ELR (cell line): ENCODE measurements around the gene CS.
"Not testable (repeated sequence)": the region's sequence is repeated elsewhere in the genome, so short reads cannot be mapped to it uniquely, and the experiment has no call there.

Experiments used
- DNase-seq: peaks from one replicate; pipeline ENCODE4 v3.0.0-alpha.2; 2015; ENCODE audit warnings: low read depth

Gene CS

GRCh38 chr12:56299853-56300643, at the start of gene CS:
Gene CS (minus strand): TSS chr12:56300330. CDS start chr12:56300201, 129 bp downstream.
- DNase-seq = peak; percentile 100

DNA sequence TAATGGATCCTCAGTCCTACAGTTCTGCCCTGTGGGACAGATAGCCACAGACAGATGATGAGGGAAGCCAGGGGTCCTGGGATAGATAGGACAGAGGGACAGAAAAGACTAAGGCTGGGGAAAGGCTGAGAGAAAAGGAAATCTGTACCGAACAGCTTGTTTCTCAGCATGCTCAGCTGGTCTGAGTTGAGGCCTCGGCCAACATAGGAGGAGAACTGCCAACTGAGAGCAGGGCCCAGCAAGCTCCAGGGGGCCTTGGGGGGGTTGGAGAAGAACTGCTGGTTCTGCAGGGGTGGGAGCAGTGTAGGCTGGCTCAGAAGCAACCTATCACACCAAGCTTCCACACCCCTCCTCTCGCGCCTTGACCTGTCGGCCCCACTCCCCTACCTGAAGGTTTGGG, 48.6 kb upstream of the CS start:
- DNase-seq = no peak

DNA sequence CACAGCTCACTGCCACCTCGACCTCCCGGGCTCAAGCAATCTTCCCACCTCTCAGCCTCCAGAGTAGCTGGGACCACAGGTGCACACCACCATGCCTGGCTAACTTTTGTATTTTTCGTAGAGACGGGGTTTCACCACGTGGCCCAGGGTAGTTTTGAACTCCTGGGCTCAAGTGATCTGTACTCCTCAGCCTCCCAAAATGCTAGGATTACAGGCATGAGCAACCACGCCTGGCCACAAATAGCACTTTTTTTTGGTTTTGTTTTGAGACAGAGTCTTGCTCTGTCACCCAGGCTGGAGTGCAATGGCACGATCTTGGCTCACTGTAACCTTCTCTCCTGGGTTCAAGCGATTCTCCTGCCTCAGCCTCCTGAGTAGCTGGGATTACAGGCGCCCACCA, 47.1 kb upstream of the CS start:
- DNase-seq = not testable (repeated sequence)

- DNase-seq = peak; percentile 37
These were observed 46.5 kb upstream of the CS start for GRCh38 chr12:56346675-56347074.

GRCh38 chr12:56342290-56342689, 42.2 kb upstream of the CS start:
- DNase-seq = not testable (repeated sequence)

DNA sequence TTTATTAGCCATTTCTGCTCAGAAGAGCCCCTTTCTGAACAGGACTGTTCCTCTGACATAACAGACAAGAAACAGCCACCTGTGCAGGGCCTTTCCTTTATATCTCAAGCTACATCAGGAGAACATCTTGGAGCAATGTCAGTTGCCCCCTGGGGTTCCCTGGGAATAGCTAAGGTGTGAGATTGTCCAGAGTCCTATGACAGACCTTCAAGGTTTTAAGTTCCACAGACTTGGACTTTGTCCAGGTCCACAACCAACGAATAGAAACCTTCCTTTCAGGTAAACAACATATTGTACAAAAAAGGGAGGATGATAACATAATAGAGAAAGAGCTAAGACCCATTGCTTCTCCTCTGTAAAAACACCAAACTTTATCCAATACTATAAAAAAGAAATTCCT, 41.5 kb upstream of the CS start:
- DNase-seq = no peak

DNA sequence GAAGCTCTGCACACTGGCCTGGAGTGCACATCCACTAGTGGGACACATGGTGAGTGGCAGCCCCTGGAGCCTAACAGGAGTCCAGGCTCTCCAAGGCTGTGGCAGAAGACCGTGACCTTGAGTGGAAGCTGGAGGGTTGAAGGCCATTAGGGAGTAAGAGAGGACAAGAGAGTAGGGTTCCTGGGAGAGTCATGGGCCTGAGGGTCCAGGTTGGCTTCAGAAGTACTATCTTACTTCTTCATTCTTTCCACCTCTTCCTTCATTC, 39.0 kb upstream of the CS start:
- DNase-seq = no peak

GRCh38 chr12:56338308-56339157, 38.4 kb upstream of the CS start, which contains the start of gene IL23A:
Gene IL23A (plus strand): TSS chr12:56338884. CDS start chr12:56339045, 161 bp downstream.
- DNase-seq = peak; percentile 66

GRCh38 chr12:56337753-56338251, 37.7 kb upstream of the CS start:
- DNase-seq = no peak

- no peak for DNase-seq
These were observed 36.4 kb upstream of the CS start for GRCh38 chr12:56336361-56337167.

GRCh38 chr12:56335527-56335926, 35.4 kb upstream of the CS start:
- DNase-seq = not testable (repeated sequence)

GRCh38 chr12:56334490-56334793, 34.3 kb upstream of the CS start:
- DNase-seq = no peak

DNA sequence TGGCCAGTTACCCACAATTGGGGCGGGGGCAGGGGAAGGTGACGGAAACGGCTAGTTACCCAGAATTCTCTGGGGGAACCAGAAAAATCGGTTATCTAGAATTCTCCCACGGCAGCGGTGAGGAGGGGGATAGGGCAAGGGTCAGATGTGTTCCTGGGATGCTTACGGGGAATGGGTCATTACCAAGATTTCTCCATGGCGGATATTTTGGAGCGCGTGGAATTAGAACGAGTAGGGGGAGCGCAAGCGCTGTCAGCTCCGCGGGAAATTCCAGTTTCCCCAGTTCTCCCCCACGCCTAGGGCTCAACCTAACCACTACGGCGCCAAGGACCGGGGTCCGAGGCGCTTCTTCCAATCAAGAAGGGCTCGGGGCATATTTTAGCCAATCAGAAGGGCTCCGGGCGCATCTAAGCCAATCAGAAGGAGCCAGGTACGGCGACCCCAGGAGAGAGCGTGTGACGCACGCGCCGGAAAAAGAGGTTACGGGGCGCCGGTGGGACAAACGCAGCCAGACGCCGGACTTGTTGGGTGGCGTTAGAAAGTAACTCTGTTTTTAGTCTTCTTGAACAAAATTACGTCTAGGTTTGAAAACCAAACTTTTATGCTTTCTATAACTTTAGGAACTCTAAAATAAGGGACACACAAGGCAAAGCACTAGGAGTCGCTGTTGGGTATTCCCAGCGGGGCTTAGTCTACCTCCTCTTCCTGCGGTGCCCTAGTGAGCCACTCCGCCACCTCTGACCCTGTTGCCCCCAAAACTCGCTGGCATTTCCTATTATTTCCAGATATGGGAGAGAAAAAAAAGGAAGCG, 33.8 kb upstream of the CS start, which contains the start of gene PAN2:
Gene PAN2, minus strand, starts transcription at position 322 of the 811 bp plus-strand sequence. CDS start 906 bp downstream, outside the sequence.
- peak; percentile 99 for DNase-seq

GRCh38 chr12:56333197-56333678, 33.1 kb upstream of the CS start:
- no peak for DNase-seq

DNA sequence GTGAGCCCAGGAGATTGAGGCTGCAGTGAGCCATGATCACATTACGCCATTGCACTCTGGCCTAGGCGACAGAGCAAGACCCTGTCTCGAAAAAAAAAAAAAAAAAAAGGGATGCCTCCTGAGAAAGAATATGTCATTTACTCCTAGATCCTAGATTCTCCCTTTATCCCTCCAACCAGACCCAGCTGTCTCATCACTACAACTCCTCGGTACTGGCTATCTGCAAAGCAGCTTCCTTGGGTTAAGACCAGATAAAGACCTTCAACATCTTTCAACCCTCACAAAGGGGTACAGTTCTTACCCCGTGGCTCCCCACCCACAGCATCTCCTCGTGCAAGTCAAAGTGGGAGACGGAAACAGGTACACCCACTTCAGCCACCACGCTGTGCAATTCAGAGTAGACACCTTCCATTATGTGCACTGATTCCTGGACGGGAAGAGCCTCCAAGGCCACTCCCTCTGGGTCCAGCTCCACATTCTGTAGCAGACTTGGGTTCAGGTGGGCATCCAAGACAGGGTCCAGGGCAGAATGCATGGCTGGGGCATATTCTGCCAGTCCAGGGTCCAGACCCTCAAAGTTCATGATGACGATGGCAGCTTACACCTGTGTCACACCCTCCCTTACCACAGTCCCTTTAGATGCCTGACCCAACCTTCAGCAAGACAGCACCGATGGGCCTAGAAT, 32.5 kb upstream of the CS start:
- no peak for DNase-seq

GRCh38 chr12:56330936-56331490, 30.9 kb upstream of the CS start:
- no peak for DNase-seq

DNA sequence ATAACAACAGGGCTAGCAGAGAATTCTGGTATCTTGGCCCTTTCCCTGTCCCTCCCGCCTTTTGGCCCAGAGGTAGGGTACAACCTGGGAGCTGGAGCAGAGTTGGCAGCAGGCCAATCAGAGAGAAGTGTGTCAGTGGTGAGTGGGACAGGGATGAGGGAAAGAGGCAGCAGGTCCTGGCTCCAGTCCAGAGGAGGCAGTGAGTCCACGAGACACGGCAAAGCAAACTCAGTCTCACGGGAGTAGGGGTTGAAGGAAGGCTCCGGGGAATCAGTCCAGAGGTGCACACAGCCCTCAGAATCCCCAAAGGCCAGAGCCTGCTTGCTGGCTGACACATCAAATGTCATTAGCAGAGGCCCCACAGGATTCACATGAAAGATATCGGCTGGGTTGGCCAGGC, 26.4 kb upstream of the CS start:
- no peak for DNase-seq

DNA sequence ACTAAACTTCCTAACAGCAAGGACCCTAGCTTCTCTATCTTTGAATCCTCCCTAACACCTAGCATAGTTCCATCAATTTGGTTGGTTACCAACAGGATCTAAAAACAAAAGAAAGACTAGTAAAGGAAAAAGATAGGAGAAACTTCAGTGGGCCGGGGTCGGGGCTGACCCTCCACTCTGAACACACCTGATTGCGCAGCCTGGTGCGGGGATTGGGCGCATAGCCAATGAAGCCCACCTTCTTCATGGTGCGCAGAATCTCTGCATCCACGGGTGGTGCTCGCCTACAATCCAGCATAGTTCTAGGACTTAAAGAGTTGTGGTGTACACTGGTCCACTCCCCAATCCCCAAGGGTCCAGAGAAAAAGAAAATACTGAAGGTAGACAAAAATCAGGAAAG, 26.0 kb upstream of the CS start:
- DNase-seq = no peak

DNA sequence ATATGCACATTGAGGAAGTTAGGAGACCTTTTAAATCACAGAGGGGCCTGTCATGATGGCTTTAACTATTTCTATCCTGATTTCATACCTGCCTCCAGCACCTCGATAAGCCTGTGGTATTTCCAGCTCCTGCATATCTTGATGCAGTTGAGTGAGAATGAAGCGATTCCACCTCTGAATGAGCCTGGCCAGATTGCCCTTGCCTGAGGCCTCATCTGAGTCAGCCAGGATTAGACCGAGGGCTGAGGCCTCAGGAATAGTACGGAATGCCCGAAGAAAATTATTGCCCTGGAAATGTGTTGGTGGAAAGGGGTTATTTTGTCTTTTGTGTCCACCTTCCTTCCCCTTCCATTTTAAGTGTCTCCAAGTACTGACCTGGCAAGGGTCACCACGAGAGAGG, 24.1 kb upstream of the CS start:
- DNase-seq = no peak

DNA sequence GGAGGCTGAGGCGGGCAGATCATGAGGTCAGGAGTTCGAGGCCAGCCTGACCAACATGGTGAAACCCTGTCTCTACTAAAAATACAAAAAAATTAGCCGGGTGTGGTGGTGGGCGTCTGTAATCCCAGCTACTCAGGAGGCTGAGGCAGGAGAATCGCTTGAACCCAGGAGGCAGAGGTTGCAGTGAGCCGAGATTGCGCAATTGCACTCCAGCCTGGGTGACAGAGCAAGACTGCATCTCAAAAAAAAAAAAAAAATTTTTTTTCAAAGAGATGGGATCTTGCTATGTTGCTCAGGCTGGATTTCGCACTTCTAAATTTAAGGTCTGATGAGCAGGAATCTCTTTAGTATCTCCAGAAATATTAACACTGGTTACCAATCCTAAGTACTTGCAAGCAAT, 21.5 kb upstream of the CS start:
- DNase-seq = not testable (repeated sequence)
